HCT116 (cell line): Measurements from ENCODE around the gene LCN10.

Experiments used
- CTCF ChIP-seq, 3 experiments: fragments of 200-600 bp in 1 of 3; sonication (generic) in 1 of 3; IDR thresholded peaks in 2 of 3; conservative IDR thresholded peaks in 1 of 3; 2 replicates each; pipeline ENCODE4 v1.5.1; 2012 to 2017; ENCODE audit warnings: low read depth in 2 of 3, low read length in 2 of 3, antibody characterized with exemption in 1 of 3, borderline replicate concordance in 1 of 3, control low read depth in 1 of 3, mild to moderate bottlenecking in 1 of 3, mixed read lengths in 1 of 3, mixed run types in 1 of 3, moderate library complexity in 1 of 3; ENCODE audit not compliant: insufficient read depth in 1 of 3
- POLR2A ChIP-seq: IDR thresholded peaks from 2 replicates; pipeline ENCODE4 v1.7.0; 2011; ENCODE audit warnings: borderline replicate concordance; ENCODE audit not compliant: insufficient read depth, insufficient read length; ENCODE audit errors: extremely low read depth
- ZFX ChIP-seq: fragments of 450-650 bp; IDR thresholded peaks from 2 replicates; pipeline ENCODE4 v1.6.1; 2017

GRCh38 chr9:136693490-136694162, 49.1 kb downstream of the LCN10 start:
- no peak for TF ChIP-seq POLR2A
- TF ChIP-seq CTCF (IDR thresholded peaks at IDR 0.05 in 2 of 3, conservative IDR thresholded peaks at IDR 0.05 in 1 of 3; ENCODE audit: borderline replicate concordance in 1 of 3, insufficient read depth in 1 of 3, low read depth in 2 of 3, low read length in 2 of 3): no peak
- TF ChIP-seq ZFX: no peak
